Testis (tissue), 2 donors: Measurements from ENCODE around the gene MAGEB3.

Source experiments
- POLR2A ChIP-seq: fragments of 450-650 bp; IDR thresholded peaks from one replicate; pipeline ENCODE4 v1.6.1; 2017; ENCODE audit warnings: antibody characterized with exemption, mild to moderate bottlenecking, moderate library complexity
- TF ChIP-seq, protein P1 (sequence below), 3 experiments: fragments of 450-650 bp in 2 of 3; fragments of 200-600 bp in 1 of 3; sonication (generic) in 1 of 3; IDR thresholded peaks; one replicate each; pipeline ENCODE4 v1.5.1; 2016 to 2019; ENCODE audit warnings: antibody characterized with exemption in 3 of 3, mild to moderate bottlenecking in 2 of 3, moderate library complexity in 1 of 3

- TF ChIP-seq, protein P1, sequence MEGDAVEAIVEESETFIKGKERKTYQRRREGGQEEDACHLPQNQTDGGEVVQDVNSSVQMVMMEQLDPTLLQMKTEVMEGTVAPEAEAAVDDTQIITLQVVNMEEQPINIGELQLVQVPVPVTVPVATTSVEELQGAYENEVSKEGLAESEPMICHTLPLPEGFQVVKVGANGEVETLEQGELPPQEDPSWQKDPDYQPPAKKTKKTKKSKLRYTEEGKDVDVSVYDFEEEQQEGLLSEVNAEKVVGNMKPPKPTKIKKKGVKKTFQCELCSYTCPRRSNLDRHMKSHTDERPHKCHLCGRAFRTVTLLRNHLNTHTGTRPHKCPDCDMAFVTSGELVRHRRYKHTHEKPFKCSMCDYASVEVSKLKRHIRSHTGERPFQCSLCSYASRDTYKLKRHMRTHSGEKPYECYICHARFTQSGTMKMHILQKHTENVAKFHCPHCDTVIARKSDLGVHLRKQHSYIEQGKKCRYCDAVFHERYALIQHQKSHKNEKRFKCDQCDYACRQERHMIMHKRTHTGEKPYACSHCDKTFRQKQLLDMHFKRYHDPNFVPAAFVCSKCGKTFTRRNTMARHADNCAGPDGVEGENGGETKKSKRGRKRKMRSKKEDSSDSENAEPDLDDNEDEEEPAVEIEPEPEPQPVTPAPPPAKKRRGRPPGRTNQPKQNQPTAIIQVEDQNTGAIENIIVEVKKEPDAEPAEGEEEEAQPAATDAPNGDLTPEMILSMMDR (IDR thresholded peaks at IDR 0.05), result no peak
- no peak for TF ChIP-seq POLR2A
These were observed 18.4 kb downstream of the MAGEB3 start for GRCh38 chrX:30248854-30249253.
